ENCODE measurements around the gene AGPAT3. TPM values are rescaled to one million over a fixed set of nuclear protein-coding genes. Genes with fewer than 3 reads are reported as not detected.

The AGPAT3 gene
- total RNA-seq, 1 donor from 2014 or later: 39.1 TPM

DNA sequence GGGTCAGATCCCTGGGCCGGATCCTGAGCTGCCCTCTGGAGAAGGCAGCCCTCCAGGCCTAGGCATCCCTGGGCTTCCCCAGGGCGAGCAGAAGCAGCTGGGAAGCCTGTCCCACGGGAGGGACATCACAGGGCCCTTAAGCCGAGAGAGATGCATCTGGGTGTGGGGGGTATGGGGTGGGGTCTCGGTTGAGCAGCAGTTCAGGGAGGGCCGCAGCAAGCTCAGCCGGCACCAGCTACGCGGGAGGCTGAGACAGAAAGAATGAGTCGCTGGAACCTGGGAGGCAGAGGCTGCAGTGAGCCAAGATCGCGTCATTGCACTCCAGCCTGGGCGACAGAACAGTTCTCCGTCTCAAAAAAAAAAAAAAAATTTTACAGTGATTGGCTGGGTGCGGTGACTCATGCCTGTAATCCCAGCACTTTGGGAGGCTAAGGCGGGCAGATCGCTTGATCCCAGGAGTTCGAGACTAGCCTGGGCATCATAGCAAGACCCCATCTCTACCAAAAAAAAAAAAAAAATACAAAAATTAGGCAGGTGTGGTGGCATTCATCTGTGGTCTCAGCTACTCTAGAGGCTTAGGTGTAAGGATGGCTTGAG lies 37.9 kb upstream of the AGPAT3 start:
- no peak overlapping the region for H3K4me3 ChIP-seq (ENCODE audit: low read depth, low read length)
- TF ChIP-seq, protein P1, sequence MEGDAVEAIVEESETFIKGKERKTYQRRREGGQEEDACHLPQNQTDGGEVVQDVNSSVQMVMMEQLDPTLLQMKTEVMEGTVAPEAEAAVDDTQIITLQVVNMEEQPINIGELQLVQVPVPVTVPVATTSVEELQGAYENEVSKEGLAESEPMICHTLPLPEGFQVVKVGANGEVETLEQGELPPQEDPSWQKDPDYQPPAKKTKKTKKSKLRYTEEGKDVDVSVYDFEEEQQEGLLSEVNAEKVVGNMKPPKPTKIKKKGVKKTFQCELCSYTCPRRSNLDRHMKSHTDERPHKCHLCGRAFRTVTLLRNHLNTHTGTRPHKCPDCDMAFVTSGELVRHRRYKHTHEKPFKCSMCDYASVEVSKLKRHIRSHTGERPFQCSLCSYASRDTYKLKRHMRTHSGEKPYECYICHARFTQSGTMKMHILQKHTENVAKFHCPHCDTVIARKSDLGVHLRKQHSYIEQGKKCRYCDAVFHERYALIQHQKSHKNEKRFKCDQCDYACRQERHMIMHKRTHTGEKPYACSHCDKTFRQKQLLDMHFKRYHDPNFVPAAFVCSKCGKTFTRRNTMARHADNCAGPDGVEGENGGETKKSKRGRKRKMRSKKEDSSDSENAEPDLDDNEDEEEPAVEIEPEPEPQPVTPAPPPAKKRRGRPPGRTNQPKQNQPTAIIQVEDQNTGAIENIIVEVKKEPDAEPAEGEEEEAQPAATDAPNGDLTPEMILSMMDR (conservative IDR thresholded peaks at IDR 0.05; ENCODE audit: low read depth, low read length): no peak
- DNase-seq (ENCODE audit: low read depth): no peak

DNA sequence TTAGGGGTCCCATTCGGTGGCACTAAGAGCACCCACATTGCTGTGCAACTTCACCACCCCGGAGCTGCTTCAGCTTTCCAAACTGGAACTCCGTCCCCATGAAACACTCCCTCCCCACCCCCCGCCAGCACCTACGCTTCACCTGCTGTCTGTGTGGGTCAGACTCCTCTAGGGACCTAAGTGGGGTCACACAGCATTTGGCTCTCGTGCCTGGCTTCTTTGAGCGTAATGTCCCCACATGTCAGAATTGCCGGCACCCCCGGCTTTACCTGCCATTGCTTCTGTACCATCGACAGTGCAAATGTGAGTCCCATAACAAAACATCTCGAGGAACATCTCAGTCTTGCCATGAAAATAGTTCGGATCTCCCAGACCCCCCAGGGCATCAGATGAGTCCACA lies 35.9 kb upstream of the AGPAT3 start:
- no peak for DNase-seq (ENCODE audit: low read depth)
- TF ChIP-seq, protein P1 (conservative IDR thresholded peaks at IDR 0.05; ENCODE audit: low read depth, low read length): no peak
- no peak overlapping the region for H3K4me3 ChIP-seq (ENCODE audit: low read depth, low read length)

DNA sequence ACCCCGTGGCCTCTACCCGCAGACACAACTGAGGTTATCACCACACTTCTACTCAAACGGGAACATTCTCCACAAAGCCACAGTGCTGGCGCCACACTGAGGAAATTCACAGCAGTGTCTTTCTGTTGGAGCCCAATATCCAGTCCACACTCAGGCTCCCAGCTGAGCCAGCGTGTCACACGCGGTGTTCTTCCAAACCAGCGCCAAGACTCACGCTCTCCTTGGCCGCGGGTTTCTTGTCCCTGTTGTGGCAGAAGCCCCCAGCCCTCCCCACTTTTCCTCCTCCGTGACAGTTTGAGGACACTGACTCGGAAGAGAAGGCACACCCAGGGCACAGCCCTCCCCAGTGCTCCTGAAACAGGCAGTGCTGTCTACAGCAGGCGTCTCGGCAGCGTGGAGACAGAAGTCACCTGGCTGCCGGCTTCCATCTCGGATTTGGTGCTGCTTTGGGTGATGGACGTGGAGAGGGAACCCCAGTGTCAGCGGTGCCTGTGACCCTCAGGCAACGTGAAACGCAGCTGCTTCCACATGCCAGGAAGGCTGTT lies 35.4 kb upstream of the AGPAT3 start:
- DNase-seq (ENCODE audit: low read depth): no peak
- H3K4me3 ChIP-seq (ENCODE audit: low read depth, low read length): no peak overlapping the region
- TF ChIP-seq, protein P1 (conservative IDR thresholded peaks at IDR 0.05; ENCODE audit: low read depth, low read length): no peak

DNA sequence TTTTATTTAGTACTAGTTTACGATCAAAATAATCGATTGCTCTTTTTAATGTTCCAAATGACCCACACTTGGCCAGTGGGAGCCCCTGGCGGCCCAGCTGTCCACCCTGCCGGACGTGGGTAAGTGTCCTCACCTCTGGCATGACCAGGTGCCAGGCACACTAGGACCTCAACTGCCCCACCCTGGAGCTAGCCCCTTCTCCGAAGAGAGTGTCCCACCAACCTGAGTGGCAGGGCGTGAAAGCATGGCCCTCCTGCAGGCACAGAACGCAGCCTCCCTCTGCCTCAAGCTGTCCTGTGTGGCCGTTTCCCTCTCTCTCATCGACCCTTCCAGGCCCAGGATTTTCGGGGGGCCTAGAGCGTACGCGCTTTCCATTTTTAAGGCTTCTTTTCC lies 32.9 kb upstream of the AGPAT3 start:
- TF ChIP-seq, protein P1 (conservative IDR thresholded peaks at IDR 0.05; ENCODE audit: low read depth, low read length): no peak
- no peak for DNase-seq (ENCODE audit: low read depth)

DNA sequence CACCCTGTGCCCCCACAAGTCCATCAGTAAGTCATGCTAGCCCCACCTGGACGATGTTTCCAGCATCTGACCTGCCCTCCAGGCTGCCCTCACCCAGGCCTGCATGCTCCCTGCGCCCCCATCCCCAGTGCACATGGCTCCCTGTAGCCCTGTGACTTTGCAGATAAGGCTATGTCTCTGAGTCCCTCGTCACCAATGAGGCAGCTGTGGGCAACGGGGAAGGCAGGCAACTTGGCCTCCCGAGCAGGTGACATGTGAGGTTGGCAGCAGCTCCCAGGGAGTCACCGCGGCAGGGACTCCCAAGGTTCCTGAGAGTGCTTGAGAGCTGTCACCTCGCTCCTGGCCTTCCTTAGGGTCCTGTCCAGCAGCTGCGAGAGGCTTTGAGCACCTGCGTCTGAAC lies 32.4 kb upstream of the AGPAT3 start:
- no peak for DNase-seq (ENCODE audit: low read depth)
- no peak overlapping the region for H3K4me3 ChIP-seq (ENCODE audit: low read depth, low read length)
- TF ChIP-seq, protein P1 (conservative IDR thresholded peaks at IDR 0.05; ENCODE audit: low read depth, low read length): no peak

More for the DNA sequence above, 32.9 kb upstream of the AGPAT3 start:
- H3K4me3 ChIP-seq (ENCODE audit: low read depth, low read length): no peak overlapping the region

DNA sequence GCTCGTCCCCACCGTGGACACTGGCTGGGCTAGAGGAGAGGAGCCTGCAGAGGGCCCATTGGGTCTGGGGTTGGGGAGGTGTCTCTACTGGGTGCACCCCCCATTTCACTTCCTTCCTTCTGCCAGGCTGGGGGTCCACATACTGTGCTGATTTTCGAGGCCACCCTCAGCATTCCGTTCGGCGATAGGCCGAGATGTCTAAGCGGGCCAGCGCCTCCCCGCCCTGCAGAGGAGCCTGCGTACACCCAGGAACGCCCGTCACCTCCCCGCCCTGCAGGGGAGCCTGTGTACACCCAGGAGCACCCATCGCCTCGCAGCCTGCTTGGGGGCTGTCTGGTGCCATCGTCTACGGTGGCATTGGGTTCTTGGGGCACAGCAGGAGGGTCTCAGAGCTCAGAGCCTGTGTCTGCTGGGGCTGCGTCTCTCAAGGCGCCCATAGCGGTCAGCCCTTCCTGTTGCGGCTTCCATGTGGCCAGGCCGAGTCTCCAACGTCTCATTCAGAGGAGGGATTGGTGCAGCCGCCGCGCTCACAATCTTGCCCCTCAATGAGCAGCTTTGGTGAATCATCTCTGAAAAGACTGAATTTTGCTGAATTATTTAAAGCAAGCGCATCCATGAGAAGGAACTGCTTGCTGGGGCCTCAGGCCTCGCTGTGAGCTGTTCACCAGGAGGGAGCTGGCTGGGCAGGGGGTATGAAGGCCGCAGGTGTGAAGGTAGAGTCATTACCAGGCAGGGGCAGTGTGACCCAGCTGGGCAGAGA lies 30.7 kb upstream of the AGPAT3 start:
- DNase-seq (ENCODE audit: low read depth): no peak
- no peak overlapping the region for H3K4me3 ChIP-seq (ENCODE audit: low read depth, low read length)
- TF ChIP-seq, protein P1 (conservative IDR thresholded peaks at IDR 0.05; ENCODE audit: low read depth, low read length): no peak
